B cell (primary cell): Measurements from ENCODE around the gene RICTOR.

Source experiments
- EZH2 ChIP-seq: IDR thresholded peaks from 2 replicates; pipeline ENCODE4 v1.6.1; 2012; ENCODE audit warnings: borderline replicate concordance, low read depth, mild to moderate bottlenecking, moderate library complexity, low read length; ENCODE audit not compliant: insufficient read depth, poor library complexity, severe bottlenecking
- TF ChIP-seq, protein P1 (sequence below): fragments of 200-600 bp; IDR thresholded peaks from one replicate; pipeline ENCODE4 v1.8.0; 2022; ENCODE audit warnings: antibody characterized with exemption, mild to moderate bottlenecking

GRCh38 chr5:39100851-39101396 is 26.7 kb upstream of the RICTOR start:
- TF ChIP-seq, protein P1, sequence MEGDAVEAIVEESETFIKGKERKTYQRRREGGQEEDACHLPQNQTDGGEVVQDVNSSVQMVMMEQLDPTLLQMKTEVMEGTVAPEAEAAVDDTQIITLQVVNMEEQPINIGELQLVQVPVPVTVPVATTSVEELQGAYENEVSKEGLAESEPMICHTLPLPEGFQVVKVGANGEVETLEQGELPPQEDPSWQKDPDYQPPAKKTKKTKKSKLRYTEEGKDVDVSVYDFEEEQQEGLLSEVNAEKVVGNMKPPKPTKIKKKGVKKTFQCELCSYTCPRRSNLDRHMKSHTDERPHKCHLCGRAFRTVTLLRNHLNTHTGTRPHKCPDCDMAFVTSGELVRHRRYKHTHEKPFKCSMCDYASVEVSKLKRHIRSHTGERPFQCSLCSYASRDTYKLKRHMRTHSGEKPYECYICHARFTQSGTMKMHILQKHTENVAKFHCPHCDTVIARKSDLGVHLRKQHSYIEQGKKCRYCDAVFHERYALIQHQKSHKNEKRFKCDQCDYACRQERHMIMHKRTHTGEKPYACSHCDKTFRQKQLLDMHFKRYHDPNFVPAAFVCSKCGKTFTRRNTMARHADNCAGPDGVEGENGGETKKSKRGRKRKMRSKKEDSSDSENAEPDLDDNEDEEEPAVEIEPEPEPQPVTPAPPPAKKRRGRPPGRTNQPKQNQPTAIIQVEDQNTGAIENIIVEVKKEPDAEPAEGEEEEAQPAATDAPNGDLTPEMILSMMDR: no peak
- TF ChIP-seq EZH2: no peak
